HFFc6 (cell line): ENCODE measurements around the gene TFR2. TPM values are rescaled to one million over a fixed set of nuclear protein-coding genes. Genes with fewer than 3 reads are reported as not detected.
A peak's percentile ranks its signal among the peaks of the same experiment; 100 is the strongest.

Experiments
- DNase-seq: peaks from one replicate; pipeline ENCODE4 v3.0.0-alpha.2; 2018
- H3K27ac Mint-ChIP-seq: 2 replicates; pipeline ENCODE4 v1.8.0; 2020; ENCODE audit warnings: mild to moderate bottlenecking, mixed read lengths
- H3K27me3 Mint-ChIP-seq: 2 replicates; pipeline ENCODE4 v1.8.0; 2021; ENCODE audit warnings: mild to moderate bottlenecking, moderate library complexity, mixed read lengths; ENCODE audit not compliant: insufficient read depth
- H3K36me3 Mint-ChIP-seq: 2 replicates; pipeline ENCODE4 v1.8.0; 2021; ENCODE audit warnings: low read depth, mixed read lengths
- H3K4me1 Mint-ChIP-seq: 2 replicates; pipeline ENCODE4 v1.8.0; 2020; ENCODE audit warnings: low read depth, mixed read lengths
- H3K4me3 Mint-ChIP-seq: 2 replicates; pipeline ENCODE4 v1.8.0; 2020; ENCODE audit warnings: mild to moderate bottlenecking, moderate library complexity, mixed read lengths
- H3K9me3 Mint-ChIP-seq: 2 replicates; pipeline ENCODE4 v1.8.0; 2020; ENCODE audit warnings: mild to moderate bottlenecking, mixed read lengths
- CTCF ChIP-seq: fragments of 200-600 bp; sonication (generic); IDR thresholded peaks from 2 replicates; pipeline ENCODE4 v1.5.0; 2021; ENCODE audit warnings: antibody characterized with exemption, mild to moderate bottlenecking
- long read RNA-seq: library from polyadenylated mRNA; unstranded; transcript quantifications from one replicate; pipeline ENCODE4 v2.0.0, GENCODE V29; 2019
- total RNA-seq, 6 experiments: library from RNA; stranded (reverse); fragmentation: NEBNext Ultra II Directional; extraction: Animal tissue kit (Norgen Biotek cat#: 25700); gene quantifications; 2 replicates in 1 of 6; 3 replicates in 5 of 6; pipeline ENCODE4 v1.2.3, GENCODE V29; 2021

TFR2 gene
- 1 to 10 TPM in 1 of 6 experiments, under 1 TPM in 3, not detected in 2; 0.16 to 1.1 (median 0.27) TPM for total RNA-seq
- long read RNA-seq = 0 reads

GRCh38 chr7:100641463-100641859, at the start of gene TFR2:
TFR2 (minus strand) TSS chr7:100641552; CDS start chr7:100641509, 43 bp downstream.
- Mint-ChIP-seq H3K4me3 (no peak within 1 kb of the TSS), H3K9me3 (no peaks in the 10 kb centered on the region), H3K4me1 (no peaks in the 10 kb centered on the region), H3K27me3 (peaks cover 30% of the 10 kb centered on the region), H3K36me3 (no peaks in the 10 kb centered on the region), H3K27ac (no peak within 1 kb of the TSS)
- DNase-seq = no peak
- no peak for TF ChIP-seq CTCF

- H3K27ac Mint-ChIP-seq = peak overlapping the region; percentile 54
- H3K36me3 Mint-ChIP-seq = peaks cover 10% of the 10 kb centered on the region; the same call in 1 of the 2 replicates
- no peak overlapping the region for H3K4me3 Mint-ChIP-seq
- peaks cover 34% of the 10 kb centered on the region for H3K4me1 Mint-ChIP-seq
- H3K27me3 Mint-ChIP-seq = no peaks in the 10 kb centered on the region; the same call in 1 of the 2 replicates
- no peaks in the 10 kb centered on the region for H3K9me3 Mint-ChIP-seq
- DNase-seq = no peak
- peak; percentile 26; the same call in 1 of the 2 replicates for TF ChIP-seq CTCF
These were observed 48.1 kb upstream of the TFR2 start for GRCh38 chr7:100689230-100690135.

- TF ChIP-seq CTCF = peak; percentile 26; the same call in 1 of the 2 replicates
- no peaks in the 10 kb centered on the region; the same call in 1 of the 2 replicates for H3K27me3 Mint-ChIP-seq
- H3K9me3 Mint-ChIP-seq = no peaks in the 10 kb centered on the region
- peaks cover 10% of the 10 kb centered on the region; the same call in 1 of the 2 replicates for H3K36me3 Mint-ChIP-seq
- no peak for DNase-seq
- H3K4me1 Mint-ChIP-seq = peaks cover 34% of the 10 kb centered on the region
- H3K27ac Mint-ChIP-seq = peak overlapping the region; percentile 80
- H3K4me3 Mint-ChIP-seq = no peak overlapping the region
These were observed 47.0 kb upstream of the TFR2 start for GRCh38 chr7:100688326-100688860.

GRCh38 chr7:100687751-100688300, 46.5 kb upstream of the TFR2 start:
- peak overlapping the region; percentile 80 for H3K27ac Mint-ChIP-seq
- H3K36me3 Mint-ChIP-seq = peaks cover 9% of the 10 kb centered on the region; the same call in 1 of the 2 replicates
- peaks cover 30% of the 10 kb centered on the region for H3K4me1 Mint-ChIP-seq
- no peaks in the 10 kb centered on the region for H3K9me3 Mint-ChIP-seq
- DNase-seq = peak; percentile 52
- TF ChIP-seq CTCF = 0 out of 2 replicates have a peak, but pooled peaks have one; percentile 29
- no peak overlapping the region for H3K4me3 Mint-ChIP-seq
- H3K27me3 Mint-ChIP-seq = peaks cover 2% of the 10 kb centered on the region; the same call in 1 of the 2 replicates

- peaks cover 2% of the 10 kb centered on the region; the same call in 1 of the 2 replicates for H3K27me3 Mint-ChIP-seq
- no peak for DNase-seq
- peaks cover 9% of the 10 kb centered on the region; the same call in 1 of the 2 replicates for H3K36me3 Mint-ChIP-seq
- H3K27ac Mint-ChIP-seq = no peak overlapping the region
- peaks cover 28% of the 10 kb centered on the region for H3K4me1 Mint-ChIP-seq
- no peak for TF ChIP-seq CTCF
- no peaks in the 10 kb centered on the region for H3K9me3 Mint-ChIP-seq
- H3K4me3 Mint-ChIP-seq = no peak overlapping the region
These were observed 45.9 kb upstream of the TFR2 start for GRCh38 chr7:100687261-100687660.
